Hematopoietic multipotent progenitor cell treated with erythropoietin and hydrocortisone succinate and interleukin-3 and kit ligand, for 17 days (in vitro differentiated cells): Measurements from ENCODE around the gene CD247.
"Not testable (repeated sequence)": the region's sequence is repeated elsewhere in the genome, so short reads cannot be mapped to it uniquely, and the experiment has no call there.

ENCODE experiments used
- DNase-seq: peaks from one replicate; pipeline ENCODE4 v3.0.0-alpha.2; 2015; ENCODE audit warnings: low spot score

Gene CD247

GRCh38 chr1:167518331-167518700 is at the start of gene CD247:
TSS of gene CD247 (minus strand) at chr1:167518529. CDS start at chr1:167518465, 64 bp downstream.
- no peak for DNase-seq

- DNase-seq = no peak
Observed at GRCh38 chr1:167567663-167568062, 49.3 kb upstream of the CD247 start.

DNA sequence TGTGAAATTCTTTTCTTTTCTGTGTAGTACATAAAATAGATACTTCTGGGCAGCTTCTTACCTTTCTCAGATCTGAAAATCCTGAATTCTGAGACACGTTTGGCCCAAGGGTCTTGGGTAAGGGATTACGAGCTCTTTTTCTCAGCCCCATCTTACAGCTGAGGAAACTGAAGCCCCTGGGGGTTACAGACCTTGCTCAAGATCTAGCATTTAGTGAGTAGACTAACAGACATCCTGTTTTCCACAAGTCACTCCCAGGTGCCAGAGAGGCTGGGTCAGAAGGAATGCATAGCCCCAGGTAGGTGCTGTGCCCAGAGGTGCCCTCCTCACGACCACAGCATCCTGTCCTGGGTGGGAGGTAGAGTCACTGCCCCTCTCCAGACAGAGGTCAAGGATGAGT is 48.4 kb upstream of the CD247 start:
- no peak for DNase-seq

- no peak for DNase-seq
Observed at GRCh38 chr1:167565922-167566321, 47.6 kb upstream of the CD247 start.

- no peak for DNase-seq
Observed at GRCh38 chr1:167564612-167565270, 46.4 kb upstream of the CD247 start.

GRCh38 chr1:167563579-167564246 is 45.4 kb upstream of the CD247 start:
- DNase-seq = peak; percentile 29

DNA sequence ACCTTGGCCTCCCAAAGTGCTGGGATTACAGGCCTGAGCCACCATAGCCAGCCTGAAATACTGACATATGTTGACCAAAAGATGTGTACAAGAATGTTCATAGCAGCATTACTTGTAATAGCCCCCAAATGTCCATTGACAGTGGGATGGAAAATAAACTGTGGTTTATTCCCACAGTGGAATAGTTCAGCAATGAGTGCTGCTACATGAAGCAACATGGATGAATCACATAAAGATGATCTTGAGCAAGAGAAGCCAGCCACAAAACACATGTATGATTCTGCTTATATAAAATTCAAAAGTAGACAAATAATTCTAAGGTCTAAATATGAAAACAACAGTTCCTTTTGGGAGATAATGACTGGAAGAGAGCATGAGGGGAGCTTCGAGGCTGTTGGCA is 44.4 kb upstream of the CD247 start:
- DNase-seq = no peak

- no peak for DNase-seq
Observed at GRCh38 chr1:167561753-167562152, 43.4 kb upstream of the CD247 start.

GRCh38 chr1:167555971-167556714 is 37.8 kb upstream of the CD247 start:
- peak; percentile 93 for DNase-seq

- DNase-seq = not testable (repeated sequence)
Observed at GRCh38 chr1:167555072-167555471, 36.7 kb upstream of the CD247 start.

DNA sequence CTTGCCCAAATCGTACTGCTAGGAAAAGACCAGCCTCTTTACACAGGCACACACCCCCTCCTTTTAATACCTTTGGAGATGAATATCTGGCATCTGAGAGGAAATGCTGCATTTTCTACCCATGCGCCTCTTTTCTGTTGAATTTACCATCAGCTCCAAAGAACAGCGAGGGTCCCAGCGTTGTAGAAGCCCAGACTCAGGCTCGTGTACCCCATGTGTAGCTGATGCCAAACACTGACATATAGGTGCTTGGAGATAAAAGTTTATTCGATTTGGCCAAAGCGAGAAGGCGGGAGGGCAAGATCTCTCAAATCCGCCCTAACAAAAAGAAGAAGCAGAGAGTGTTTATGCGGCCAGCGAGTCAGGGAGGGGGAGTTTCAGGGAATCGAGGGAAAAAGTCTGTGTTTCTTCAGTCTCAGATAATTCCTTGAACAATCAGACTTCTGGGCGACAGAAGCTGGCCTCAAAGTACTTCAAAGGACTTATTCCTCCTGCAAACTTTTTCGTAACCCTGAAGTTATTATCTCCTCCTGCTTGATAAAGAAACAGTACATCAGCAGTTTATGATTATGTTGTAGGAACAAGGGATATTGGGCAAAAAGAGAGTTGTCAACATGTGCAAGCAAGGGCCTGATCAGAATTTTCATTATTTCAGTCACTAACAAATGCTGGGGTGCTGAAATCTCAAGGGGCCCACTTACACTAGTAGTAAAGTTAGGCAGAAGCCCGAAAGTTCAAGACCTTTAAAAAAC is 35.9 kb upstream of the CD247 start:
- no peak for DNase-seq

DNA sequence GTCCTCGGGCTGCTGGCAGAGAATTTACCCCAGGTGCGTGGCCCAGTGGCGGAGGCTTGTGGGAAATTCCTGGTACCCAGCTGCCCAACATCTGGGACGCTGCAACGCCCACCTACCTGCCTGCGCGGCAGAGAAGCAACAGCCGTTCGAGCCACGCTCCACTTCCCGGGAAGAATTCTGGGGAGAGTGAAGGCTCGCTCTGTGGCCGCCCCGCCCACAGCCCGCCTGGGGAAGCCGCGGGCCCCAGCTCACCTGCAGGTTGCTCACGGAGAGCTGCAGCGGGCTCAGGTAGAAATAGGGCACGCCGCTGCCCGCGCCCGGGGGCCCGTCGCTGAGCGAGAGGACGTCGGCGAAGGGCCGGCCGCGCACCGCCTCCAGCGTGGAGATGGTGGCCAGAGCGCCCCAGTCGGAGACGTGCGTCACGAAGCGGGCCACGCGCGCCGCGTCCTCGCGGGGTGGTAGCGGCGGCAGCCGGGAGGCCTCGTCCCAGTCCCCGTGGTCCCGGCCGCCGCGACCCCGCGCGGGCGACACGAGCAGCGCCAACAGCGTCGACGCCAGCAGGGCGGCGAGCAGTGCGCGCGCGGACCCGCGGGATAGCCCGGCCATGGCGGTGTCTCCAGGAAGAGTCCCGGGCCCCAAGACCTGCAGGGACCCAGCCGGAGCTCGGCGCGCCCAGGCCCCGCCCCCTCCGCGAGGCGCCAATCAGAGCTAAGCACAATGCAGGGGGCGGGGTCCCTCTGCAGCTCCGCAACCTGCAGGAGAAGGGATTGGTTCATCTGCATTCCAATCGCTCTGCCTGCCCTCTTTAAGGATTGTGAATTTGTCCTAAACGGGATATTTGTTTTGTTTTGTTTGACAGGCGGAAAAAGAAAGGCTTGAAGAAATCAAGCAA is 35.1 kb upstream of the CD247 start, which contains the start of gene CREG1:
TSS of gene CREG1 (minus strand) at position 627 of the 892 bp plus-strand sequence.
- DNase-seq = peak; percentile 93

GRCh38 chr1:167551362-167551761 is 33.0 kb upstream of the CD247 start:
- DNase-seq = peak; percentile 76

- DNase-seq = peak; percentile 94
Observed at GRCh38 chr1:167548059-167548932, 30.0 kb upstream of the CD247 start.

DNA sequence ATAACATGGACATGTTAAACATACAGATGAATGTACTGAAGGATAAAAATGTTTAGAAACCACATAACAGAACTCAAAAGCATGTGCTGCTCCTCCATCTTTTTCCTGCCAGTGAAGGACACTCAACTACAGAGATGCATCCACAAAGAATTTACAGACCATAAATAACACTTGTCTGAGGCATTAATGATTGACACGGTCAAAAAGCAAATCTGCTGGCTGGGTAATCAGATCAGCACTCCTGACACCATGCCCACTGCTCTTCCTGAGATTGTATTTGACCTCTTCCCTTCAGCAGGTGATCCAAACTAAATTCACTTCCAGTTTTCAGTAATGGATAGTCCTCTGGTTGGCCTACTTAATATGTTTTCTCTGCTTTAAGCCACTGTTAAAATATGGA is 28.6 kb upstream of the CD247 start:
- peak; percentile 47 for DNase-seq

- peak; percentile 25 for DNase-seq
Observed at GRCh38 chr1:167545349-167545748, 27.0 kb upstream of the CD247 start.

DNA sequence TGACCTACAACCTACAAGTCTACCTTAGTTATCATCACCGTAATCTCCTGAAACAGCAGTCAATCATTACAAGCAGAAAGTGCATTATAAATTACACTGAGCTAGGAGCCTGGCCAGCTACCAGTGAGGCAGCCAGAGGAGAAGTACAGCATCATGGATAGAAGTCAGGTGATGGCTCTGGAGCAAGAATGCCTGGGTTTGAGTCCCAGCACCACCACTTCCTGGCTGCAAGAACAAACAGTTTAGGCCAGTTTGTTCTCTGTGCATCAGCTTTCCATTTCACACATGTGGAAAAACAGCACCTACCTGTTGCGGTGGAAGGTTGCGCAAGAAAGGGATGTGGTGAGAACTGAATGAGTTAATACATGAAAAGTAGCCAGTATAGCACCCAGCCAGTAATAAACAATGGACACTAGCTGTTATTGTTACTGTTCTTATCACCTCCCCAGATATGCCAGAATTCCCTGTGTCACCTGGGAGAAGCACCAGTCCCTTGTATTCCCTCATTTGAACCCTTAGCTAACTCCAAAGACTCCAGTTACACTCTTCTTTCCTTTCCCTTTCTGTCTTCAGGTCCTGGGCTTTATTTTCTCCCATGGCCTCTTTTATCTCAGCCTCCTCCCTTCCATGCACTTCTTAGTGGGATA is 26.2 kb upstream of the CD247 start:
- DNase-seq = peak; percentile 54

- DNase-seq = peak; percentile 55
Observed at GRCh38 chr1:167543199-167543990, 25.1 kb upstream of the CD247 start.
